SU-DHL-6 (cell line): Measurements from ENCODE around the gene PFN1.
A peak's percentile ranks its signal among the peaks of the same experiment; 100 is the strongest.

Experiments
- H2AFZ ChIP-seq: fragments of 200-600 bp; sonication (generic); 2 replicates; pipeline ENCODE4 v1.6.1; 2014; ENCODE audit warnings: low read depth, mild to moderate bottlenecking, moderate library complexity, mixed read lengths, antibody characterized with exemption, low read length; ENCODE audit not compliant: severe bottlenecking
- H3F3A ChIP-seq: fragments of 200-600 bp; shearing (Covaris generic); 2 replicates; pipeline ENCODE4 v1.6.0; 2016; ENCODE audit warnings: antibody characterized with exemption, mild to moderate bottlenecking; ENCODE audit not compliant: insufficient read depth
- H3K27ac ChIP-seq: fragments of 200-600 bp; sonication (generic); 2 replicates; pipeline ENCODE4 v1.5.1; 2016; ENCODE audit warnings: low read depth, mild to moderate bottlenecking, low read length, moderate library complexity, mixed read lengths
- H3K27me3 ChIP-seq: fragments of 200-600 bp; sonication (generic), shearing (Covaris generic); 2 replicates; pipeline ENCODE4 v1.6.0; 2014; ENCODE audit warnings: mild to moderate bottlenecking, low read length
- H3K36me3 ChIP-seq: fragments of 200-600 bp; sonication (generic); 2 replicates; pipeline ENCODE4 v1.6.1; 2014; ENCODE audit warnings: mild to moderate bottlenecking, low read length, mixed read lengths
- H3K4me2 ChIP-seq: fragments of 300-600, 200-600 bp; shearing (Covaris generic), sonication (generic); 2 replicates; pipeline ENCODE4 v1.6.0; 2014; ENCODE audit warnings: low read length, low read depth, mild to moderate bottlenecking; ENCODE audit not compliant: poor library complexity, severe bottlenecking
- H3K4me3 ChIP-seq: fragments of 200-600 bp; sonication (generic); 2 replicates; pipeline ENCODE4 v1.5.1; 2014; ENCODE audit warnings: antibody characterized with exemption, low read length, mild to moderate bottlenecking, mixed read lengths; ENCODE audit not compliant: insufficient read depth, poor library complexity, severe bottlenecking
- H3K79me2 ChIP-seq: fragments of 200-600 bp; sonication (generic); 2 replicates; pipeline ENCODE4 v1.6.1; 2014; ENCODE audit warnings: mild to moderate bottlenecking, low read length, moderate library complexity; ENCODE audit not compliant: insufficient read depth
- H3K9ac ChIP-seq: fragments of 200-600 bp; sonication (generic); 2 replicates; pipeline ENCODE4 v1.7.0; 2014; ENCODE audit warnings: mild to moderate bottlenecking, low read length
- H3K9me2 ChIP-seq: fragments of 200-600 bp; sonication (generic); replicated peaks from 2 replicates; pipeline ENCODE4 v1.6.1; 2014; ENCODE audit warnings: low read length; ENCODE audit not compliant: insufficient read depth
- H3K9me3 ChIP-seq: fragments of 200-600 bp; sonication (generic); 2 replicates; pipeline ENCODE4 v1.6.1; 2014; ENCODE audit warnings: low read length, mixed read lengths; ENCODE audit not compliant: insufficient read depth
- H4K20me1 ChIP-seq: fragments of 200-600 bp; sonication (generic); 2 replicates; pipeline ENCODE4 v1.6.1; 2014; ENCODE audit warnings: low read depth, mild to moderate bottlenecking, antibody characterized with exemption, low read length, moderate library complexity, mixed read lengths
- EZH2phosphoT487 ChIP-seq: fragments of 200-600 bp; sonication (generic), shearing (Covaris generic); conservative IDR thresholded peaks from 2 replicates; pipeline ENCODE4 v1.6.1; 2018; ENCODE audit warnings: mild to moderate bottlenecking, antibody characterized with exemption, low read length, moderate library complexity, mixed read lengths
- TF ChIP-seq, protein P1 (sequence below): fragments of 200-600 bp; sonication (generic); IDR thresholded peaks from one replicate; pipeline ENCODE4 v1.5.1; 2017; ENCODE audit warnings: antibody characterized with exemption, mild to moderate bottlenecking, low read length, moderate library complexity; ENCODE audit not compliant: insufficient read depth, poor library complexity, severe bottlenecking

Gene PFN1

GRCh38 chr17:4966844-4967538, 18.7 kb upstream of the PFN1 start:
- Histone ChIP-seq H3K79me2 (peaks cover 8% of the 10 kb centered on the region; the same call in 1 of the 2 replicates), H3K4me2 (peak overlapping the region; percentile 92), H3K9ac (peak overlapping the region; percentile 81), H3F3A (no peaks in the 10 kb centered on the region), H2AFZ (peak overlapping the region; percentile 55), H3K4me3 (peak overlapping the region; percentile 70), H3K9me2 (no peaks in the 10 kb centered on the region), H3K9me3 (no peaks in the 10 kb centered on the region), H3K27ac (peak overlapping the region; percentile 73), H4K20me1 (no peaks in the 10 kb centered on the region), H3K27me3 (no peaks in the 10 kb centered on the region), H3K36me3 (no peaks in the 10 kb centered on the region)
- TF ChIP-seq, protein P1, sequence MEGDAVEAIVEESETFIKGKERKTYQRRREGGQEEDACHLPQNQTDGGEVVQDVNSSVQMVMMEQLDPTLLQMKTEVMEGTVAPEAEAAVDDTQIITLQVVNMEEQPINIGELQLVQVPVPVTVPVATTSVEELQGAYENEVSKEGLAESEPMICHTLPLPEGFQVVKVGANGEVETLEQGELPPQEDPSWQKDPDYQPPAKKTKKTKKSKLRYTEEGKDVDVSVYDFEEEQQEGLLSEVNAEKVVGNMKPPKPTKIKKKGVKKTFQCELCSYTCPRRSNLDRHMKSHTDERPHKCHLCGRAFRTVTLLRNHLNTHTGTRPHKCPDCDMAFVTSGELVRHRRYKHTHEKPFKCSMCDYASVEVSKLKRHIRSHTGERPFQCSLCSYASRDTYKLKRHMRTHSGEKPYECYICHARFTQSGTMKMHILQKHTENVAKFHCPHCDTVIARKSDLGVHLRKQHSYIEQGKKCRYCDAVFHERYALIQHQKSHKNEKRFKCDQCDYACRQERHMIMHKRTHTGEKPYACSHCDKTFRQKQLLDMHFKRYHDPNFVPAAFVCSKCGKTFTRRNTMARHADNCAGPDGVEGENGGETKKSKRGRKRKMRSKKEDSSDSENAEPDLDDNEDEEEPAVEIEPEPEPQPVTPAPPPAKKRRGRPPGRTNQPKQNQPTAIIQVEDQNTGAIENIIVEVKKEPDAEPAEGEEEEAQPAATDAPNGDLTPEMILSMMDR: no peak
- TF ChIP-seq EZH2phosphoT487: no peak

- Histone ChIP-seq H4K20me1 (no peaks in the 10 kb centered on the region), H2AFZ (no peak overlapping the region), H3K27ac (no peak overlapping the region), H3F3A (no peaks in the 10 kb centered on the region), H3K9ac (no peak overlapping the region), H3K4me3 (no peak overlapping the region), H3K79me2 (peaks cover 8% of the 10 kb centered on the region; the same call in 1 of the 2 replicates), H3K27me3 (no peaks in the 10 kb centered on the region), H3K4me2 (no peak overlapping the region), H3K36me3 (no peaks in the 10 kb centered on the region), H3K9me2 (no peaks in the 10 kb centered on the region), H3K9me3 (no peaks in the 10 kb centered on the region)
- TF ChIP-seq EZH2phosphoT487: no peak
- TF ChIP-seq, protein P1: no peak
These were observed 17.1 kb upstream of the PFN1 start for GRCh38 chr17:4965311-4965986.

DNA sequence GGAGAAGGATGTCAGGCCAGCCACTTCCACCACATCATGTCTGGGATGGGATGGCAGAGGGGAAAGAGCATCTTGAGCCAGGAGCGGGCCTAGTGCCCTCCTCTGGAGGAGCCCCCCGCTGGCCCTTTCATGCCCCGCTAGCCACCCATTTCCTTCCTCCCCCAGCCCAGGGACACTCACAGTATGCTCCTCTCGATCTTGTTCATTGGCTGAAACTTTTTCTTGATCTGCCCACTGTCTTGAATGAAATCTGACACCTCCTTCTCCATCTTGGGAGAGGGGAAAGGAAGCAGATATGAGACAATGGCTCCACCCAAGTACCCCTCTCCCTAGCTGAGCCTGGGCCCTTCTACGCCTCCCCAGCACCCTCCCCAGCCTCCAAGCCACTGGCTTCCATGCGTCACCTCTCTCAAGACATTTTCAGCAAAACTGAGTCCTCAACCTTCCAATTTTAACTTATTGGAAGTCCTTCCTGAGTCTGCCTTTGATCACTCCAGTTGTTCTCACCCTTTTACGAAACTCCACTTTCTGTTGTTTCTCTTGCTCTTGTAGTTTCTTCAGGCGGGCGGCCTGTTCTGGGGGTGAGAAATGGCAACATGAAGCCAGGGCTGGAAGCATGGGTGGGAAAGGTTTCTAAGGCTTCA, 12.1 kb upstream of the PFN1 start:
- Histone ChIP-seq H3K9me3 (no peaks in the 10 kb centered on the region), H3K9me2 (no peaks in the 10 kb centered on the region), H3K9ac (no peak overlapping the region), H4K20me1 (no peaks in the 10 kb centered on the region), H3K27ac (no peak overlapping the region), H3K4me3 (no peak overlapping the region), H2AFZ (no peak overlapping the region), H3K27me3 (no peaks in the 10 kb centered on the region), H3K4me2 (no peak overlapping the region), H3F3A (no peaks in the 10 kb centered on the region), H3K36me3 (no peaks in the 10 kb centered on the region), H3K79me2 (no peaks in the 10 kb centered on the region)
- TF ChIP-seq EZH2phosphoT487: no peak
- TF ChIP-seq, protein P1: no peak
